Measurements from ENCODE around the gene OSBPL7.

DNA sequence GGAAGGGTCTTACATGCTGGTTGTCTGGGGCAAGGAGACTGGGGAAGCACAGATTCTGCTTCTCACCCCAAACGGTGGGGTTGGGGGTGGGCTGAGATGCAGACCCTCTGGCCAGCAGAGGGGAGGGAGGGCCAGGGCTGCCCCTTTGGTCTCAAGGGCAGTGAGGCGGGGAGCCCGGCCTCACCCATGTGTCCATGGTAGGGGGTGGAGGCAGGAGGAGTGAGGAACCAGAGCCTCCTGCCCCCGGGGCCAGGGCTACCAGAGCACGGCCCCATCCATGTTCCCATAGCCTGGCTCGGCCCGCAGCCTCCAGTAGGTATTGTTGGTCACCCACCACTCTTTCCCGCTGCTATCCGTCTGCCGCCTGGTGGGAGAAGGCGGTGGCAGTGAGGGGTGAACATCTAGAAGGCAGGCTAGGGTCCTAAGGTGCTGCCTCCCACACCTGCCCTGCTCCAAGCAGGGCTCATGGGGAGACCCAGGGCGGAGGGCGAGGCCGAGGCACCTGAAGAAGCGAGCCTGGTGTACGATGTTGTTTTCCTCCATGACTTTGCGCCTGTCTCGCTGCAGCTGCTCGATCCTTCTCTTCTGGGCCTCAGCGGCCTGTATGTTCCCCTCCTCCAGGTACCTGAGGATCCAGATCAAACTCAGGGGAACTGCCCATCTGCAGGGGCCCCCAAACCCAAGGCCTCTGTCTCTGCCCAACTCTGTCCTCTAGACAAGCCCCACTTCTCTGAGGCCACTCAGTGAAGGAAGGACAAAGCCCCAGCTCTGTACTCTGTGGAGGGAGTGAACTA, 13.4 kb downstream of the OSBPL7 start:
- TF ChIP-seq NCOA1 (CRISPR knock-in tag; IDR thresholded peaks at IDR 0.05) (no peak), MEIS1 (CRISPR knock-in tag; IDR thresholded peaks at IDR 0.05; ENCODE audit: borderline replicate concordance) (no peak), CTCF (CRISPR knock-in tag; IDR thresholded peaks at IDR 0.05) (no peak), ZNF766 (CRISPR knock-in tag; IDR thresholded peaks at IDR 0.05; ENCODE audit: borderline replicate concordance) (no peak)

Measured in HepG2 (cell line).